GM18951 (cell line): ENCODE data around the gene EMC10.
"Not testable (repeated sequence)": the region's sequence is repeated elsewhere in the genome, so short reads cannot be mapped to it uniquely, and the experiment has no call there.

Source experiments
- POLR2A ChIP-seq: IDR thresholded peaks from 4 replicates; pipeline ENCODE4 v1.6.1; 2011; ENCODE audit warnings: mild to moderate bottlenecking; ENCODE audit not compliant: insufficient read length, insufficient read depth; ENCODE audit errors: extremely low read depth
- in situ Hi-C: fragments of 300-500 bp; cut with MboI; formaldehyde crosslinking; loops from one replicate; pipeline ENCODE4 v1.12.0; 2022; ENCODE audit warnings: low sequenced_read_pairs, mixed read lengths, inconsistent platforms; ENCODE audit not compliant: unreplicated experiment

Gene EMC10

DNA sequence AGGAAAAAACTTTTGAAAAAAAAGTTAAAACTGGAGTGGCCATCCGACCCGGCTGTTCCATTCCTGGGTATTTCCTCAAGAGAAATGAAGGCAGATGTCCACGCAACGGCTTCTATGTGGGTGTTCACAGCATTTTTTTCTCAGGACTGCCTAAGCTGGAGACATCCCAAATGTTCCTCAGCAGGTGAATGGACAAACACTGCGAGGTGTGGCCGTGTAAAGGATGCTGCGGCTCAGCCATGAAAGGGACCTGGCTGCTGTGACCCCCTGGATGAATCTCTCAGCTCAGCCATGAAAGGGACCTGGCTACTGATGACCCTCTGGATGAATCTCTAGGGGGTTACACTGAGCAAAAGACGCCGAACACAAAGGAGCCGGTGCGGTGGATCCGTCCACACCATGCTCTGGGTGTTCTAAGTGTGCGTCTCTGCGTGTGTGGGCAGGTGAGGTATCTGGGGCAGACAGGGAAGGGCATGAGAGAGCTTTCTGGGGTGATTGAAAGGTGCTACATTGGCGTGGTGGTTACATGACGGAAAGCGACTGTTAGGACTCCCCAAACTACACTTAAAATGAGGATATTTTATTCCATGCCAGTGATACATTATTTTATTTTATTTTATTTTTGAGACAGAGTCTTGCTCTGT is 44.6 kb downstream of the EMC10 start:
- no peak for TF ChIP-seq POLR2A
- in situ Hi-C loops = no loop called here

GRCh38 chr19:50522881-50523280 is 46.6 kb downstream of the EMC10 start:
- no peak for TF ChIP-seq POLR2A
- in situ Hi-C loops = no loop called here

GRCh38 chr19:50528052-50528451 is 51.7 kb downstream of the EMC10 start:
- in situ Hi-C loops = not testable (repeated sequence)

GRCh38 chr19:50531171-50531612 is 54.9 kb downstream of the EMC10 start:
- TF ChIP-seq POLR2A = no peak
- in situ Hi-C loops = no loop called here

DNA sequence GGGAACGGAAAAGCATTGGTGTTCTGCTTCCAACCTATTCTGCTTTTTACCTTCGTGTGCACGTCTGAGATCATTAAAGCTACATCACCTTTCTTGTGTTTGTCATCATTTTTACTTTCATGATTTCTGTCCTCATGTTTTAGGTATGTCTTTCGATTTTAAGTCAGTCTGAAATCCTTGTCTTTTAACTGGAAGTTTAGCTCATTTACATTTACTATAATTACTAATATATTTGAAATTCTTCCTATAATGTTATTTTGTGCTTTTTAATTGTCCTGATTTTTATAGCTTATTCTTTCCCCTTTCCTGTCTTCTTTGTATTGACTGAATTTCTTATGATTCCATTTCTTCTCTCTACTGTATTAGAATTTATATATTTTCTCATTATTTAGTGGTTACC is 56.6 kb downstream of the EMC10 start:
- in situ Hi-C loops = no loop called here
- TF ChIP-seq POLR2A = no peak

DNA sequence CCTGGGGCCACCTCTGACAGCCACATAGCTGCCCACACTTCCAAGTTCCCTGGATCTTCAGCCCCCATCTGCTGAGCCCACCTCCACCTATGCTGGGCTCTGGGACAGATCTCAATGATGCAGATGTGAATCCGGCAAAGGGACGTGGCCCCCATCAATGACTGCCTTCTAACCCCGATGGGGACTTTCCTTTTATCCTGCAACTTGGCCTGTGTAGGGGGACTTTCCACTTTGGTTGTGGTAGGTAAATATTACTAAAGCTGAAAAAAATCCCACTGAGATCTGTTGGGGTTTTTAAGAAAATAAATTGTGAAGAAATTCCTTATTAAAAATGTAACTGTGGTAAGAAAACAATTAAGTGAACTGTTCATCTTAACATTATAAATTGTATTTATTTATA is 58.2 kb downstream of the EMC10 start:
- in situ Hi-C loops = no loop called here

DNA sequence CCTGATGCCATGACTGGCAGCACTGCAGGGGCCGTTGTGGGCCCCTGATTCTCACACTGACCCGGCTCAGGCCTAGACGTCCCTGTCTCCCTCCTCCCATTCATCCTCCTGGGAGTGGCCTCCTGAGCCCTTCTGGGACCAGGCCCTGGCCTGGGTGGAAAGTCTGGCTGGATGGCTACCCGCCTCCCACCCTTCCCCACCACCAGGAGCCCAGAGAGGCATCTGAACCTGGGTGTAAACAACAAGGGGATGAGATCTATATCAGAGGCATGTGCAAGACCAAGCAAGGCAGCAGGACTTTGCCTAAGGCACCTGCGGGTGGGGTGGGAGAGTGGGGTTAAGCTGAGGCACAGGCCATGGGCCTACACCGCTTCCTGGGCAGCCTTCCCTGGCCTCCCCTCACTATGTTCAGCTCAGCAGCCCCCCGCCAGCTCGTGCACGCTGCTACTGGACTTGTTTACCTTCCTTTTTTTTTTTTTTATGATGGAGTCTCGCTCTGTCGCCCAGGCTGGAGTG is 59.4 kb downstream of the EMC10 start:
- in situ Hi-C loops = no loop called here
- no peak for TF ChIP-seq POLR2A

More for the DNA sequence above, 58.2 kb downstream of the EMC10 start:
- no peak for TF ChIP-seq POLR2A

DNA sequence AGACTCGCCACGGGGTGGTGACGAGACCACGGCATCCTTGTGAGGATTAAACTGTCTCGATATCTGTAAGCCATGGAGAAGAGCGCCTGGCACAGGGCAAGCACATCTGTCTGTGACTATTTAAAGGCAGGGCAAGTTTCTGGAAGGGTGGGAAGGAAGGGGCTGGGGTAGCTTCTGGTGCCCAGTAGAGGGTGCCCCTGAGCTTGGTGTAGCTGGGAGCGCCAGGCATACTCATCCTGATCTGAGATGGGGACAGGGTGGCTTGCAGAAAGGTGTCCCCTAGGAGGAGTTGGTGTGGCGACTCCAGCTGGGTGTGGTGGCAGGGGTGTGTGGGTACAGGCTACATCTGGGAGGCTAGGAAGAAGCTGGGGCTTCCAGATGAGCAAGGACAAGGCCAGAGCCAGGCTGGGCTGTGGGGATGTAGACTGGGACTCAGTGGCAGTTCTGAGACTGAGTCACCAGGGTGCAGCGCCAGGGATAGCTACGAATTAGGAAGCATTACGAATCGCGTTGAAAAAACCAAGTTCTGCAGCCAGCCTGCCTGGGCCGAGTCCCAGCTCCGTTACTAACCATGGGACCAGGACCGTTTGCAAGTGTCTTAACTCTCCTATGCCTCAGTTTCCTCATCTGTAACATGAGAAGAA is 60.5 kb downstream of the EMC10 start:
- TF ChIP-seq POLR2A = no peak

DNA sequence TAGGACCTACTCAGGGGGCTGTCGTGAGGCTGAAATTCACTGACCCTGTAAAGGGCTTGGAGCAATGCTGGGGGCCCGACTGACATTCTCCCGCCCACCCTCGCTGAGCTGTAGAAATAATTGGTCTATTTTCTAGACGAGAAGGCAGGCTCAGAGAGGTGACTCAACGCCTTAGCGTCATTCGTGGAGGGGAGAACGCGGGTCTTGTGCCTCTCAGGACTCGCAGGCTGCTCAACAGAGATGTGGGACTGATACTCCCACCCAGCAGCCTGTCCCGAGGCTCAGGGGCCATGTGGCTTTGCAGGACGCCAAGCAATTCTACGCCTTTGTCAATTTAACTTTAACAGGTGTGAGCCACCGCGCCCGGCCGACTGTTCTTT is 61.0 kb downstream of the EMC10 start:
- in situ Hi-C loops = no loop called here
- no peak for TF ChIP-seq POLR2A

More for the DNA sequence above, 60.5 kb downstream of the EMC10 start:
- in situ Hi-C loops = no loop called here

GRCh38 chr19:50537769-50538230 is 61.5 kb downstream of the EMC10 start:
- no peak for TF ChIP-seq POLR2A
- in situ Hi-C loops = no loop called here
